Hypothalamus (tissue), 51 donors: ENCODE data around the gene CTNND2.
"Not testable (repeated sequence)": the region's sequence is repeated elsewhere in the genome, so short reads cannot be mapped to it uniquely, and the experiment has no call there.

Experiments
- DNase-seq, 51 donors: peaks; one replicate each; lab custom pipeline; 2025; lab: John Stamatoyannopoulos, UW

CTNND2 gene

GRCh38 chr5:11148810-11149539 is 755.3 kb downstream of the CTNND2 start:
- no peak for DNase-seq

GRCh38 chr5:11146171-11146570 is 758.1 kb downstream of the CTNND2 start:
- no peak for DNase-seq

- DNase-seq: no peak
Observed at GRCh38 chr5:11143456-11144267, 760.6 kb downstream of the CTNND2 start.

GRCh38 chr5:11139217-11139865 is 764.9 kb downstream of the CTNND2 start:
- DNase-seq: no peak

- DNase-seq: no peak
Observed at GRCh38 chr5:11130131-11130530, 774.1 kb downstream of the CTNND2 start.

GRCh38 chr5:11128021-11128420 is 776.2 kb downstream of the CTNND2 start:
- DNase-seq: no peak

GRCh38 chr5:11126844-11127243 is 777.4 kb downstream of the CTNND2 start:
- no peak for DNase-seq

GRCh38 chr5:11121885-11122284 is 782.4 kb downstream of the CTNND2 start:
- DNase-seq: no peak

GRCh38 chr5:11110128-11110527 is 794.1 kb downstream of the CTNND2 start:
- no peak for DNase-seq

GRCh38 chr5:11105696-11106095 is 798.5 kb downstream of the CTNND2 start:
- DNase-seq: no peak

GRCh38 chr5:11104651-11105112 is 799.6 kb downstream of the CTNND2 start:
- no peak for DNase-seq

GRCh38 chr5:11104210-11104609 is 800.0 kb downstream of the CTNND2 start:
- no peak for DNase-seq

- no peak for DNase-seq
Observed at GRCh38 chr5:11084111-11084510, 820.1 kb downstream of the CTNND2 start.

GRCh38 chr5:11082404-11082945 is 821.8 kb downstream of the CTNND2 start:
- DNase-seq: no peak

- no peak for DNase-seq
Observed at GRCh38 chr5:11076945-11077613, 827.2 kb downstream of the CTNND2 start.

GRCh38 chr5:11075035-11075805 is 829.0 kb downstream of the CTNND2 start:
- peak in 35 of 51 donors; percentile 4 to 69 (median 42) for DNase-seq

GRCh38 chr5:11072568-11072967 is 831.7 kb downstream of the CTNND2 start:
- peak in 21 of 51 donors; percentile 5 to 62 (median 29) for DNase-seq

GRCh38 chr5:11072076-11072475 is 832.2 kb downstream of the CTNND2 start:
- no peak for DNase-seq

GRCh38 chr5:11069041-11069440 is 835.2 kb downstream of the CTNND2 start:
- DNase-seq: no peak

- not testable (repeated sequence) for DNase-seq
Observed at GRCh38 chr5:11065723-11066122, 838.5 kb downstream of the CTNND2 start.
